ENCODE measurements around the gene PAGE4.

Gene PAGE4

DNA sequence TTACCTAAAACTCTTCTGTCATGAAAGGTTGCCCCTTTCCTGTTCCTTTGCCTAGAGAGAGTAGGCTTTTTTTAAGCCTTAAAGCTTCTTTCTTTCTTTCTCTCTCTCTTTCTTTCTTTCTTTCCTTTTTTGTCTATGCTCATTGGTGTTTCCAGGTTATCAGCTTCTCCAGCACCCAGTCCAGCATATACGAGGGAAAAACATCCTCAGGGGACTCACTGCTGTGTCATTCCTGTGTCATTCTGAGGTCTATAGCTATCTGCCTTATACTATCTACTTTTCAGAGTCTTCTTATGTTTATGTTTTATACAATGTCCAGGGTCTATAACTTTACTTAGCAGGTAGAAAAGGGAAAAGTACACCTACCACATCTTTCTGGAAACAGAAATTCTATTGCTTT, 39.6 kb downstream of the PAGE4 start:
- no peak for DNase-seq (ENCODE audit: extremely low read depth in 1 of 2, low read depth in 1 of 2)

DNA sequence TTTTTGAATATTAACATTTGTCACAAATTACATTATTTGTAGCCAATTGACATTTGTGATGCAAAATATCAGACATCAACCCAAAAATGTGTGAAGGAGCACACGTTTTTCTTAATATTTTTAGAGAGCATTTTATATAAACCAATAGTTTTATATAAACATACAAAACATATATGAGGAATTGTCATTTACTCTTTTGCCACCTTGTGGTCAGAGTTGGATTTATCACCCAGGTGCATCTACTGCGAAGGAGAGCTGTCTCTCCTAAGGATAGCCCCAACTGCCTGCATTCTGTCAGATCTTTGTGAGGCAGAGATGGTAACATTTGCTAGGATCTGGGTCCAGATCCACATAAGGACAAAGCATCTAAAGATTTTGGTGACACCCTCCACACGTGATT, 47.6 kb downstream of the PAGE4 start:
- DNase-seq (ENCODE audit: extremely low read depth in 1 of 2, low read depth in 1 of 2), result no peak

DNA sequence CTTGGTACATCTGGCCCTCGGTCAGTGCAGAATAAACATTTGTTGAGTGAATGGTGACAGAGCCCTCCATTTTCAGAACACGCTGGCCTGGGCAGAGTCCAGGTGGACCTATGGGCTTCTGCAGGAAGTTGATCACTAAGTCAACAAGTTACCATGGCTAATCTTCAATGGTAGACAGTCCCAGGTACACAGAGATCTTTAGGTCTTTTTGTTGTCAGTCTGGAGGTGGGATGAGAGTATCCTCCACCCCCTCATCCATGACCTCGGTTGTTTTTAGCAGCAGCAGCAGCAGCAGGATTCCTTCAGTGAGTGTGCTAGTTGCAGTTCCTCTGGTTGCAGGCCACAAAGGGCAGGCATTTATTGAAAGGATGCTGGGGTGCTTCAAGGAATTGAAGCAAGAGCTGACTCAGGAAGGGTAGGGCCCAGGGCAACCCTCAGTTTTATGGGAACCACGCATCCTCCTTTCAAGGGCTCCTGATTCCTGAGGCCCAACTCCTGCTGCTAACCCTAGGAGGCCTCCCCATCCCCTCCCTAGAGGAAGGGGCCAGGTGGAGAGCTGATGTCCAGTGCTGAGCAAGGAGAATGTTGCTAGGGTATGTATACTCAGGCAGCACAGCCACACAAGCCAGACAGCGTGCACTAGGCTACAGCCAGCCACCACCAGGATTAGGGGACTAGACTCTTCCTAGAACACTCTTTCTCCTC, 48.4 kb downstream of the PAGE4 start:
- no peak for DNase-seq (ENCODE audit: extremely low read depth in 1 of 2, low read depth in 1 of 2)

DNA sequence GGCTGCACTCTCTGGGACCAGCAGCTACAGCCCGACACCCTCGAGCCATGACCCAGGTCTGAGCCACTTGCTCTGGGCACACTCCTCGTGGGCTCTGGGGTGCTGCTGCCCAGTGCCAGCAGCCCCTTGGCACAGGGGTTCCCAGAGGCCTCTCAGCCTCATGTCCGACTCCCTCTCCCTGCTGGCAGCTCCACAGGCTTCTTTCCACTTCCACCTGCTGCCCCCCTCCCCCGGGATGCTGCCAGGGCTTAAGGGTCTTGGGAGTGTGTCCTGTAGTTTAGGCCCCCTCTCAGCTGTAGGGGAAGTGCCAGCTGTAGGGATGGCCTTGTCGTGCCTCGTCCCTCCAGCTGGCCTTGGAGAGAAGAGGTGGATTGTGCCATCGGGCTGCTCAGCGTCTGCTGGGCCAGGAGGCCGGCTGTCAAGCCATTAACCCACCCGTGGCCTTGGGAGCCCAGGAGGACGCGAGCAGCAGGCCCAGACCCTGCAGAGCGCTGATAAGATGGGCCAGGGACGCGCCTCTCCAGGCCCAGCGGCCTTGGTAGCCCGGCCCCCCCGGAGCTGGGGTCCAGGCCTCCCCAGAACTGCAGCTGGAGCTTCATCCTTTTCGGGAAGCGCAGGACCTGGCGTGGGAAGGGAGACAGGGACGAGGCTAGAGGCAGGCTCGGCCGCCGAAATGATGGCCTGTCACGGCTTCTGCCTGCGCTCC, 49.2 kb downstream of the PAGE4 start:
- DNase-seq (ENCODE audit: extremely low read depth in 1 of 2, low read depth in 1 of 2), result no peak

DNA sequence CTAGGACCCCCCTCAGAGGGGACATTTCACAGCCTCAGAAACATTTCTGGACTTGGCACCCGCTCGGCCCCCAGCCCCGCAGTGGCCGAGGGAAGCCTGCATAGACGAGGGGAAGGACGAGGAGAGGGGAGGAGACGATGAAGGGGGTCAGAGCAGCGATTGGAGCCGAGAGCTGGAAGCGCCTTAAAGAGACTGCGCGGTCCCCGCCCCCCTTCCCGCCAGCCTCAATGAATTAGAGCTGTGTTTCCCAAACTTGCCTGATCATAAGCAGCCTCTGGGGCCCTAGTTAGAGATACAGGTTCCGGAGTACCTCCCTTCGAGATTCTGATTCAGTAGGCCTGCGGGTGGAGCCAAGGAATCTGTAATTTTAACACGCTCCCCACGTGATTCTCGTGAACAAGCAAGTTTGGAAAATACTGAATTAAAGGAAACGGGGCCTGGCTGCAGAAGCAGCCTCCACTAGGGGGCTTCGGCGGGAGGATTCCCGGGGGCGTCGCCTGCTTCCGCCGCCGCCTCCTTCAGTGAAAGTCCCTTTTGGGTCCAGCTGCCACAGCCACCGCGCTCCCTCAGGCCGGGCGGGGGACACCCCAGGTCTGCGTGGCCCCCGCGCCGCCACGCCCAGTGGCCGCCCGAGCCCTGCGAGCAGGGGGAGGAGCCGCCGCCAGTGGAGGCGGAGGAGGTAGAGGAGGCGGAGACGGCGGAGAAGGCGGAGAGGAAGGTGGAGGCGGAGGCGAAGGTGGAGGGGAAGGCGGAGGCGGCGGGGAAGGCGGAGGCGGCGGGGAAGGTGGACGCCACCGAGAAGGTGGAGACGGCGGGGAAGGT, 49.9 kb downstream of the PAGE4 start, which contains the start of gene USP27X:
TSS of gene USP27X (plus strand) at position 651 of the 822 bp plus-strand sequence. CDS start 824 bp downstream, outside the sequence.
- DNase-seq (ENCODE audit: extremely low read depth in 1 of 2, low read depth in 1 of 2), result peak; percentile 39 to 47

DNA sequence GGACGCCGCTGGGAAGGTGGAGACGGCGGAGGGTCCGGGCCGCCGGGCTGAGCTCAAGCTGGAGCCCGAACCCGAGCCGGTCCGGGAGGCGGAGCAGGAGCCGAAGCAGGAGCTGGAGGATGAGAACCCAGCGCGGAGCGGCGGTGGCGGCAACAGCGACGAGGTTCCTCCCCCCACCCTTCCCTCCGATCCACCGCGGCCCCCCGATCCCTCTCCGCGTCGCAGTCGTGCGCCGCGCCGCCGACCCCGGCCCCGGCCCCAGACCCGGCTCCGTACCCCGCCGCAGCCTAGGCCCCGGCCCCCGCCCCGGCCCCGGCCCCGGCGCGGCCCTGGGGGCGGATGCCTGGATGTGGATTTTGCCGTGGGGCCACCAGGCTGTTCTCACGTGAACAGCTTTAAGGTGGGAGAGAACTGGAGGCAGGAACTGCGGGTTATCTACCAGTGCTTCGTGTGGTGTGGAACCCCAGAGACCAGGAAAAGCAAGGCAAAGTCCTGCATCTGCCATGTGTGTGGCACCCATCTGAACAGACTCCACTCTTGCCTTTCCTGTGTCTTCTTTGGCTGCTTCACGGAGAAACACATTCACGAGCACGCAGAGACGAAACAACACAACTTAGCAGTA, 50.7 kb downstream of the PAGE4 start:
- no peak for DNase-seq (ENCODE audit: extremely low read depth in 1 of 2, low read depth in 1 of 2)

DNA sequence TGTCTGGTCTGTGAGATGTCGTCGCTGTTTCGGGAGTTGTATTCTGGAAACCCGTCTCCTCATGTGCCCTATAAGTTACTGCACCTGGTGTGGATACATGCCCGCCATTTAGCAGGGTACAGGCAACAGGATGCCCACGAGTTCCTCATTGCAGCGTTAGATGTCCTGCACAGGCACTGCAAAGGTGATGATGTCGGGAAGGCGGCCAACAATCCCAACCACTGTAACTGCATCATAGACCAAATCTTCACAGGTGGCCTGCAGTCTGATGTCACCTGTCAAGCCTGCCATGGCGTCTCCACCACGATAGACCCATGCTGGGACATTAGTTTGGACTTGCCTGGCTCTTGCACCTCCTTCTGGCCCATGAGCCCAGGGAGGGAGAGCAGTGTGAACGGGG, 51.6 kb downstream of the PAGE4 start:
- DNase-seq (ENCODE audit: extremely low read depth in 1 of 2, low read depth in 1 of 2), result no peak
